C4-2B (cell line): ENCODE measurements around the gene TBC1D12.

Experiments
- CTCF ChIP-seq: fragments of 450-650 bp; conservative IDR thresholded peaks from 2 replicates; pipeline ENCODE4 v1.5.1; 2017; ENCODE audit warnings: mild to moderate bottlenecking
- ZFX ChIP-seq: fragments of 450-650 bp; IDR thresholded peaks from 2 replicates; pipeline ENCODE4 v1.6.1; 2017

DNA sequence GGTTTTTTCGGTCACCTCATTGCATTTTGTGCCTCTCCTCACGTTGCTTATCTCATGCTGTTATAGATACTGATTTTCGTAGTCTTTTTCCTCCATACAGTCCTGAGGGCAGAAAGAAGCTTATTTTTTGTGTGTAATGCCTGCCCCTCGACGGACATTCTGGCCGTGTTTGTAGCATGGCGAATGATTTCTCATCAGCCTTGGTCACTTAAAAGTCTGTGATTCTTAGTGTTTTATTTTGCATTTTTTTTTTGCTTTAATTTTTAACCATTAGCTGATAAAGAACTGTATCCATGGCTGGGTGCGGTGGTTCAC, 39.1 kb upstream of the TBC1D12 start:
- TF ChIP-seq CTCF, result no peak; the same call in 1 of the 2 replicates
- no peak for TF ChIP-seq ZFX
